Hippocampal formation (tissue), 2 donors: ENCODE results near the gene GK2.

Experiments
- DNase-seq, 2 donors: peaks; one replicate each; lab custom pipeline; 2025; lab: John Stamatoyannopoulos, UW

GK2 gene

GRCh38 chr4:79408063-79408462, at the start of gene GK2:
TSS of gene GK2 (minus strand) at chr4:79408228. CDS start at chr4:79408200, 28 bp downstream.
- no peak for DNase-seq

GRCh38 chr4:79455216-79455615, 47.2 kb upstream of the GK2 start:
- DNase-seq: no peak

- no peak for DNase-seq
Observed at GRCh38 chr4:79454656-79455055, 46.6 kb upstream of the GK2 start.

GRCh38 chr4:79450053-79450452, 42.0 kb upstream of the GK2 start:
- no peak for DNase-seq

GRCh38 chr4:79446145-79446544, 38.1 kb upstream of the GK2 start:
- DNase-seq: no peak

- DNase-seq: no peak
Observed at GRCh38 chr4:79445371-79445781, 37.3 kb upstream of the GK2 start.

GRCh38 chr4:79442422-79442821, 34.4 kb upstream of the GK2 start:
- DNase-seq: no peak

- DNase-seq: no peak
Observed at GRCh38 chr4:79439489-79439888, 31.5 kb upstream of the GK2 start.

GRCh38 chr4:79431839-79432238, 23.8 kb upstream of the GK2 start:
- no peak for DNase-seq

GRCh38 chr4:79429113-79429903, 21.3 kb upstream of the GK2 start:
- no peak for DNase-seq

GRCh38 chr4:79426989-79427388, 19.0 kb upstream of the GK2 start:
- DNase-seq: no peak

GRCh38 chr4:79425586-79425985, 17.6 kb upstream of the GK2 start:
- DNase-seq: no peak

GRCh38 chr4:79421483-79421882, 13.5 kb upstream of the GK2 start:
- no peak for DNase-seq

GRCh38 chr4:79413886-79414285, 5.9 kb upstream of the GK2 start:
- no peak for DNase-seq

GRCh38 chr4:79413032-79413885, 5.2 kb upstream of the GK2 start:
- DNase-seq: no peak

GRCh38 chr4:79404666-79405065, 3.4 kb downstream of the GK2 start:
- no peak for DNase-seq

- DNase-seq: no peak
Observed at GRCh38 chr4:79403356-79403755, 4.7 kb downstream of the GK2 start.

- no peak for DNase-seq
Observed at GRCh38 chr4:79402332-79402851, 5.6 kb downstream of the GK2 start.

- DNase-seq: no peak
Observed at GRCh38 chr4:79399076-79399475, 9.0 kb downstream of the GK2 start.

- DNase-seq: no peak
Observed at GRCh38 chr4:79397951-79398350, 10.1 kb downstream of the GK2 start.

GRCh38 chr4:79396794-79397193, 11.2 kb downstream of the GK2 start:
- DNase-seq: no peak

- no peak for DNase-seq
Observed at GRCh38 chr4:79395841-79396240, 12.2 kb downstream of the GK2 start.

GRCh38 chr4:79390890-79391289, 17.1 kb downstream of the GK2 start:
- DNase-seq: no peak
